ENCODE measurements around the gene HPSE2. TPM values are rescaled to one million over a fixed set of nuclear protein-coding genes. Genes with fewer than 3 reads are reported as not detected.

Gene HPSE2
- total and polyA plus RNA-seq, 2 donors = 0.05 to 0.14 TPM

- Histone ChIP-seq H3K27ac (ENCODE audit: low read depth in 1 of 2, low read length in 1 of 2) (no peak overlapping the region), H3K36me3 (ENCODE audit: control insufficient read depth in 2 of 2, insufficient read depth in 2 of 2, low read length in 1 of 2) (no peaks in the 10 kb centered on the region), H3K4me3 (ENCODE audit: low read length in 2 of 2) (no peak overlapping the region), H3K9me3 (ENCODE audit: control insufficient read depth in 2 of 2, insufficient read depth in 1 of 2, low read length in 1 of 2) (no peaks in the 10 kb centered on the region), H3K4me1 (ENCODE audit: control insufficient read depth in 2 of 2, insufficient read depth in 2 of 2, low read length in 2 of 2) (no peaks in the 10 kb centered on the region), H3K27me3 (ENCODE audit: control insufficient read depth in 2 of 2, insufficient read depth in 1 of 2, low read length in 1 of 2) (no peaks in the 10 kb centered on the region)
- 90% methylated on average over 1 of the region's 1 CpG for WGBS
- no peak for DNase-seq (ENCODE audit: low read depth in 6 of 9, low spot score in 9 of 9)
These were observed 625.4 kb downstream of the HPSE2 start for GRCh38 chr10:98610301-98610700.

- no peak overlapping the region for H3K4me3 ChIP-seq (ENCODE audit: low read length in 2 of 2)
- H3K9me3 ChIP-seq (ENCODE audit: control insufficient read depth in 2 of 2, insufficient read depth in 1 of 2, low read length in 1 of 2) = no peaks in the 10 kb centered on the region
- H3K4me1 ChIP-seq (ENCODE audit: control insufficient read depth in 2 of 2, insufficient read depth in 2 of 2, low read length in 2 of 2) = no peaks in the 10 kb centered on the region
- H3K27me3 ChIP-seq (ENCODE audit: control insufficient read depth in 2 of 2, insufficient read depth in 1 of 2, low read length in 1 of 2) = no peaks in the 10 kb centered on the region
- H3K36me3 ChIP-seq (ENCODE audit: control insufficient read depth in 2 of 2, insufficient read depth in 2 of 2, low read length in 1 of 2) = no peaks in the 10 kb centered on the region
- no peak for DNase-seq (ENCODE audit: low read depth in 6 of 9, low spot score in 9 of 9)
- 92% methylated on average over 2 of the region's 2 CpGs for WGBS
- H3K27ac ChIP-seq (ENCODE audit: low read depth in 1 of 2, low read length in 1 of 2) = no peak overlapping the region
These were observed 626.4 kb downstream of the HPSE2 start for GRCh38 chr10:98609265-98609664.

- 26% methylated on average over 5 of the region's 5 CpGs for WGBS
- no peaks in the 10 kb centered on the region for H3K9me3 ChIP-seq (ENCODE audit: control insufficient read depth in 2 of 2, insufficient read depth in 1 of 2, low read length in 1 of 2)
- no peaks in the 10 kb centered on the region for H3K4me1 ChIP-seq (ENCODE audit: control insufficient read depth in 2 of 2, insufficient read depth in 2 of 2, low read length in 2 of 2)
- H3K27me3 ChIP-seq (ENCODE audit: control insufficient read depth in 2 of 2, insufficient read depth in 1 of 2, low read length in 1 of 2) = no peaks in the 10 kb centered on the region
- no peaks in the 10 kb centered on the region for H3K36me3 ChIP-seq (ENCODE audit: control insufficient read depth in 2 of 2, insufficient read depth in 2 of 2, low read length in 1 of 2)
- H3K27ac ChIP-seq (ENCODE audit: low read depth in 1 of 2, low read length in 1 of 2) = no peak overlapping the region
- DNase-seq (ENCODE audit: low read depth in 6 of 9, low spot score in 9 of 9) = no peak
- no peak overlapping the region for H3K4me3 ChIP-seq (ENCODE audit: low read length in 2 of 2)
These were observed 627.2 kb downstream of the HPSE2 start for GRCh38 chr10:98608411-98608810.

- H3K4me1 ChIP-seq (ENCODE audit: control insufficient read depth in 2 of 2, insufficient read depth in 2 of 2, low read length in 2 of 2) = no peaks in the 10 kb centered on the region
- H3K4me3 ChIP-seq (ENCODE audit: low read length in 2 of 2) = no peak overlapping the region
- peaks cover 0 to 10% of the 10 kb centered on the region in 2 donors for H3K9me3 ChIP-seq (ENCODE audit: control insufficient read depth in 2 of 2, insufficient read depth in 1 of 2, low read length in 1 of 2)
- no peaks in the 10 kb centered on the region for H3K27me3 ChIP-seq (ENCODE audit: control insufficient read depth in 2 of 2, insufficient read depth in 1 of 2, low read length in 1 of 2)
- H3K36me3 ChIP-seq (ENCODE audit: control insufficient read depth in 2 of 2, insufficient read depth in 2 of 2, low read length in 1 of 2) = no peaks in the 10 kb centered on the region
- DNase-seq (ENCODE audit: low read depth in 6 of 9, low spot score in 9 of 9) = no peak
- H3K27ac ChIP-seq (ENCODE audit: low read depth in 1 of 2, low read length in 1 of 2) = no peak overlapping the region
These were observed 633.4 kb downstream of the HPSE2 start for GRCh38 chr10:98602224-98602623.

- Histone ChIP-seq H3K27ac (ENCODE audit: low read depth in 1 of 2, low read length in 1 of 2) (no peak overlapping the region), H3K4me3 (ENCODE audit: low read length in 2 of 2) (no peak overlapping the region), H3K4me1 (ENCODE audit: control insufficient read depth in 2 of 2, insufficient read depth in 2 of 2, low read length in 2 of 2) (no peaks in the 10 kb centered on the region), H3K27me3 (ENCODE audit: control insufficient read depth in 2 of 2, insufficient read depth in 1 of 2, low read length in 1 of 2) (no peaks in the 10 kb centered on the region), H3K36me3 (ENCODE audit: control insufficient read depth in 2 of 2, insufficient read depth in 2 of 2, low read length in 1 of 2) (no peaks in the 10 kb centered on the region), H3K9me3 (ENCODE audit: control insufficient read depth in 2 of 2, insufficient read depth in 1 of 2, low read length in 1 of 2) (peaks cover 0 to 10% of the 10 kb centered on the region in 2 donors)
- WGBS = 96% methylated on average over 6 of the region's 6 CpGs
- no peak for DNase-seq (ENCODE audit: low read depth in 6 of 9, low spot score in 9 of 9)
These were observed 636.5 kb downstream of the HPSE2 start for GRCh38 chr10:98599032-98599610.

- DNase-seq (ENCODE audit: low read depth in 6 of 9, low spot score in 9 of 9) = no peak
- Histone ChIP-seq H3K9me3 (ENCODE audit: control insufficient read depth in 2 of 2, insufficient read depth in 1 of 2, low read length in 1 of 2) (peaks cover 0 to 10% of the 10 kb centered on the region in 2 donors), H3K27me3 (ENCODE audit: control insufficient read depth in 2 of 2, insufficient read depth in 1 of 2, low read length in 1 of 2) (no peaks in the 10 kb centered on the region), H3K4me1 (ENCODE audit: control insufficient read depth in 2 of 2, insufficient read depth in 2 of 2, low read length in 2 of 2) (no peaks in the 10 kb centered on the region), H3K27ac (ENCODE audit: low read depth in 1 of 2, low read length in 1 of 2) (no peak overlapping the region), H3K36me3 (ENCODE audit: control insufficient read depth in 2 of 2, insufficient read depth in 2 of 2, low read length in 1 of 2) (no peaks in the 10 kb centered on the region), H3K4me3 (ENCODE audit: low read length in 2 of 2) (no peak overlapping the region)
- 96% methylated on average over 2 of the region's 2 CpGs for WGBS
These were observed 639.2 kb downstream of the HPSE2 start for GRCh38 chr10:98596404-98596803.

- no peaks in the 10 kb centered on the region for H3K36me3 ChIP-seq (ENCODE audit: control insufficient read depth in 2 of 2, insufficient read depth in 2 of 2, low read length in 1 of 2)
- no peak overlapping the region for H3K27ac ChIP-seq (ENCODE audit: low read depth in 1 of 2, low read length in 1 of 2)
- no peak for DNase-seq (ENCODE audit: low read depth in 6 of 9, low spot score in 9 of 9)
- H3K9me3 ChIP-seq (ENCODE audit: control insufficient read depth in 2 of 2, insufficient read depth in 1 of 2, low read length in 1 of 2) = no peaks in the 10 kb centered on the region
- H3K4me3 ChIP-seq (ENCODE audit: low read length in 2 of 2) = no peak overlapping the region
- 92% methylated on average over 2 of the region's 2 CpGs for WGBS
- H3K27me3 ChIP-seq (ENCODE audit: control insufficient read depth in 2 of 2, insufficient read depth in 1 of 2, low read length in 1 of 2) = no peaks in the 10 kb centered on the region
- no peaks in the 10 kb centered on the region for H3K4me1 ChIP-seq (ENCODE audit: control insufficient read depth in 2 of 2, insufficient read depth in 2 of 2, low read length in 2 of 2)
These were observed 646.0 kb downstream of the HPSE2 start for GRCh38 chr10:98589691-98590090.

- WGBS = 90% methylated on average over 3 of the region's 3 CpGs
- H3K4me1 ChIP-seq (ENCODE audit: control insufficient read depth in 2 of 2, insufficient read depth in 2 of 2, low read length in 2 of 2) = no peaks in the 10 kb centered on the region
- H3K27ac ChIP-seq (ENCODE audit: low read depth in 1 of 2, low read length in 1 of 2) = no peak overlapping the region
- no peak overlapping the region for H3K4me3 ChIP-seq (ENCODE audit: low read length in 2 of 2)
- H3K36me3 ChIP-seq (ENCODE audit: control insufficient read depth in 2 of 2, insufficient read depth in 2 of 2, low read length in 1 of 2) = no peaks in the 10 kb centered on the region
- H3K9me3 ChIP-seq (ENCODE audit: control insufficient read depth in 2 of 2, insufficient read depth in 1 of 2, low read length in 1 of 2) = no peaks in the 10 kb centered on the region
- DNase-seq (ENCODE audit: low read depth in 6 of 9, low spot score in 9 of 9) = no peak
- no peaks in the 10 kb centered on the region for H3K27me3 ChIP-seq (ENCODE audit: control insufficient read depth in 2 of 2, insufficient read depth in 1 of 2, low read length in 1 of 2)
These were observed 646.6 kb downstream of the HPSE2 start for GRCh38 chr10:98589007-98589406.

GRCh38 chr10:98587156-98587837 is 648.4 kb downstream of the HPSE2 start:
- no peak for DNase-seq (ENCODE audit: low read depth in 6 of 9, low spot score in 9 of 9)
- no peak overlapping the region for H3K27ac ChIP-seq (ENCODE audit: low read depth in 1 of 2, low read length in 1 of 2)

More at GRCh38 chr10:98587156-98587837, 648.4 kb downstream of the HPSE2 start:
- H3K36me3 ChIP-seq (ENCODE audit: control insufficient read depth in 2 of 2, insufficient read depth in 2 of 2, low read length in 1 of 2) = no peaks in the 10 kb centered on the region
- H3K4me1 ChIP-seq (ENCODE audit: control insufficient read depth in 2 of 2, insufficient read depth in 2 of 2, low read length in 2 of 2) = no peaks in the 10 kb centered on the region
- H3K27me3 ChIP-seq (ENCODE audit: control insufficient read depth in 2 of 2, insufficient read depth in 1 of 2, low read length in 1 of 2) = no peaks in the 10 kb centered on the region
- no peak overlapping the region for H3K4me3 ChIP-seq (ENCODE audit: low read length in 2 of 2)
- H3K9me3 ChIP-seq (ENCODE audit: control insufficient read depth in 2 of 2, insufficient read depth in 1 of 2, low read length in 1 of 2) = no peaks in the 10 kb centered on the region
- 85% methylated on average over 2 of the region's 2 CpGs for WGBS
